ENCODE measurements around the gene RFWD3.

Gene RFWD3

GRCh38 chr16:74622005-74622404 is 44.7 kb downstream of the RFWD3 start:
- DNase-seq (ENCODE audit: low spot score) = no peak

GRCh38 chr16:74617206-74617788 is 49.4 kb downstream of the RFWD3 start:
- DNase-seq (ENCODE audit: low spot score) = no peak

GRCh38 chr16:74611721-74612120 is 55.0 kb downstream of the RFWD3 start:
- no peak for DNase-seq (ENCODE audit: low spot score)

- peak; percentile 60 for DNase-seq (ENCODE audit: low spot score)
These were observed 57.7 kb downstream of the RFWD3 start for GRCh38 chr16:74608944-74609343.

GRCh38 chr16:74608381-74608780 is 58.3 kb downstream of the RFWD3 start:
- no peak for DNase-seq (ENCODE audit: low spot score)

- peak; percentile 25 for DNase-seq (ENCODE audit: low spot score)
These were observed 58.7 kb downstream of the RFWD3 start for GRCh38 chr16:74607962-74608356.

- DNase-seq (ENCODE audit: low spot score) = no peak
These were observed 59.2 kb downstream of the RFWD3 start for GRCh38 chr16:74607310-74607961.

GRCh38 chr16:74606521-74607309 is 60.0 kb downstream of the RFWD3 start, which contains the start of gene GLG1:
GLG1 (minus strand) TSS chr16:74607114; CDS start chr16:74607094, 20 bp downstream.
- DNase-seq (ENCODE audit: low spot score) = peak; percentile 91

- DNase-seq (ENCODE audit: low spot score) = no peak
These were observed 60.7 kb downstream of the RFWD3 start for GRCh38 chr16:74605746-74606520.

- no peak for DNase-seq (ENCODE audit: low spot score)
These were observed 61.3 kb downstream of the RFWD3 start for GRCh38 chr16:74605332-74605731.

GRCh38 chr16:74603848-74604247 is 62.8 kb downstream of the RFWD3 start:
- DNase-seq (ENCODE audit: low spot score) = no peak

GRCh38 chr16:74601126-74601871 is 65.4 kb downstream of the RFWD3 start:
- no peak for DNase-seq (ENCODE audit: low spot score)

- no peak for DNase-seq (ENCODE audit: low spot score)
These were observed 70.1 kb downstream of the RFWD3 start for GRCh38 chr16:74596586-74596985.

- DNase-seq (ENCODE audit: low spot score) = no peak
These were observed 73.8 kb downstream of the RFWD3 start for GRCh38 chr16:74592847-74593246.

GRCh38 chr16:74591876-74592650 is 74.6 kb downstream of the RFWD3 start:
- no peak for DNase-seq (ENCODE audit: low spot score)

- no peak for DNase-seq (ENCODE audit: low spot score)
These were observed 79.7 kb downstream of the RFWD3 start for GRCh38 chr16:74586948-74587347.

GRCh38 chr16:74585846-74586443 is 80.7 kb downstream of the RFWD3 start:
- DNase-seq (ENCODE audit: low spot score) = no peak

- no peak for DNase-seq (ENCODE audit: low spot score)
These were observed 82.6 kb downstream of the RFWD3 start for GRCh38 chr16:74583926-74584666.

GRCh38 chr16:74582970-74583369 is 83.7 kb downstream of the RFWD3 start:
- no peak for DNase-seq (ENCODE audit: low spot score)
